ENCODE results near the gene GPR157. TPM values are rescaled to one million over a fixed set of nuclear protein-coding genes. Genes with fewer than 3 reads are reported as not detected.

Gene GPR157
- total RNA-seq, 1 donor from 2014 or later, result 44.0 TPM

DNA sequence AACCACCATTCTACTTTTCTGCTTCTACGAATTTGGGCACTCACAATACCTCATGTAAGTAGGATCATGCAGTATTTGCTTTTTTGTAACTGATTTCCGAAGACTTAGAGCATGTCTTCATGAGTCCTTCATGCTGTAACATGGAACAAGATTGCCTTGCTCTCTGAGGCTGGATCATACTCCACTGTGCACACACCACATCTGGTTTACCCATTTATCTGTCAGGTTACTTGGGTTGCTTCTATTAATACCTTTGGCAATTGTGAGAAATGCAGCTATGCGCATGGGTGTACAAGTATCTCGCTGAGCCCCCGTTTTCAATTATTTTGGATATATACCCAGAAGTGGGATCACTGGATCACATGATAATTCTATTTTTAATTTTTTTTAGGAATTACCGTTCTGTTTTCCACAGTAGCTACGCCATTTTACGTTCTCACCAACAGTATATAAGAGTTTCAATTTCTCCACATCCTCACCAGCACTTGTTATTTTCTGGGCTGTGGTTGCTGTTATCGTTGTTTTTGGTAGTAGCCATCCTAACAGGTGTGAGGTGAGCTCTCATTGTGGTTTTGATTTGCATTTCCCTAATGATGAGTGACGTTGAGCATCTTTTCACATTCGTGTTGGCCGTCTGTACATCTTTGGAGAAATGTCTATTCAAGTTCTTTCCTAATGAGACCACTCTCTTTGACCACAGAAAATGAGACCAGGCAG, 48.8 kb downstream of the GPR157 start:
- DNase-seq (ENCODE audit: low read depth) (no peak), FAIRE-seq (no peak)
- Histone ChIP-seq H3K4me3 (ENCODE audit: low read depth, low read length) (no peak overlapping the region), H3K36me3 (ENCODE audit: control insufficient read depth, insufficient read depth, low read length) (no peaks in the 10 kb centered on the region), H3K27me3 (ENCODE audit: control insufficient read depth, insufficient read depth, low read length) (no peaks in the 10 kb centered on the region)
- TF ChIP-seq, protein P1, sequence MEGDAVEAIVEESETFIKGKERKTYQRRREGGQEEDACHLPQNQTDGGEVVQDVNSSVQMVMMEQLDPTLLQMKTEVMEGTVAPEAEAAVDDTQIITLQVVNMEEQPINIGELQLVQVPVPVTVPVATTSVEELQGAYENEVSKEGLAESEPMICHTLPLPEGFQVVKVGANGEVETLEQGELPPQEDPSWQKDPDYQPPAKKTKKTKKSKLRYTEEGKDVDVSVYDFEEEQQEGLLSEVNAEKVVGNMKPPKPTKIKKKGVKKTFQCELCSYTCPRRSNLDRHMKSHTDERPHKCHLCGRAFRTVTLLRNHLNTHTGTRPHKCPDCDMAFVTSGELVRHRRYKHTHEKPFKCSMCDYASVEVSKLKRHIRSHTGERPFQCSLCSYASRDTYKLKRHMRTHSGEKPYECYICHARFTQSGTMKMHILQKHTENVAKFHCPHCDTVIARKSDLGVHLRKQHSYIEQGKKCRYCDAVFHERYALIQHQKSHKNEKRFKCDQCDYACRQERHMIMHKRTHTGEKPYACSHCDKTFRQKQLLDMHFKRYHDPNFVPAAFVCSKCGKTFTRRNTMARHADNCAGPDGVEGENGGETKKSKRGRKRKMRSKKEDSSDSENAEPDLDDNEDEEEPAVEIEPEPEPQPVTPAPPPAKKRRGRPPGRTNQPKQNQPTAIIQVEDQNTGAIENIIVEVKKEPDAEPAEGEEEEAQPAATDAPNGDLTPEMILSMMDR (IDR thresholded peaks at IDR 0.05; ENCODE audit: insufficient read depth, low read length, severe bottlenecking), result no peak

GRCh38 chr1:9078752-9079500, 50.0 kb downstream of the GPR157 start:
- no peak for FAIRE-seq
- H3K4me3 ChIP-seq (ENCODE audit: low read depth, low read length), result no peak overlapping the region
- TF ChIP-seq, protein P1 (IDR thresholded peaks at IDR 0.05; ENCODE audit: insufficient read depth, low read length, severe bottlenecking), result no peak
- no peaks in the 10 kb centered on the region for H3K36me3 ChIP-seq (ENCODE audit: control insufficient read depth, insufficient read depth, low read length)
- H3K27me3 ChIP-seq (ENCODE audit: control insufficient read depth, insufficient read depth, low read length), result no peaks in the 10 kb centered on the region
- DNase-seq (ENCODE audit: low read depth), result no peak

DNA sequence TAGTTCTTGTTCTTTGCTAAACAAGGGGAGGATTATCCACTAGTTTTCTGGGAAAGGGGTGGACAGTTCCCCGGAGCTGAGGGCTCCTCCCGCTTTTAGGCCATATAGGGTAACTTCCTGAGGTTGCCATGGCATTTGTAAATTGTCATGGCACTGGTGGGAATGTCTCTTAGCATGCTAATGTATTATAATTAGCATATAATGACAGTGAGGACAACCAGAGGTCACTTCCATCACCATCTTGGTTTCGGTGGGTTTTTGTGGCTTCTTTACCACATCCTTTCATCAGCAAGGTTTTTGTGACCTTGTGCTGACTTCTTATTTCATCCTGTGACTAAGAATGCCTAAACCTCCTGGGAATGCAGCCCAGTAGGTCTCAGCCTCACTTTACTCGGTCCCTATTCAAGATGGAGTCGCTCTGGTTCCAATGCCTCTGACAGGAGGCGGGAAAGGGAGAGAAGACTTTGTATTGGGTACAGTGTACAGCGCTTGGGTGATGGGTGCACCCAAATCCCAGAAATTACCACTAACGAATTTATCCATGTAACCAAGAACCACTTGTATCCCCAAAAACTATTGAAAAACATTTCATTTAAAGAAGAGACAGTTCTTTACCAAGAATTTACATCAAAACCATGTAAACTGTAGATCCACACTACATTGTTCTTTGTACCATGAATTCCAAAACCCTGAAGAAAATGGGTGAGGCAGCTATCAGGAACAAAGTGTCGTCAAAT, 50.7 kb downstream of the GPR157 start:
- DNase-seq (ENCODE audit: low read depth), result peak; percentile 36
- no peaks in the 10 kb centered on the region for H3K36me3 ChIP-seq (ENCODE audit: control insufficient read depth, insufficient read depth, low read length)
- TF ChIP-seq, protein P1 (IDR thresholded peaks at IDR 0.05; ENCODE audit: insufficient read depth, low read length, severe bottlenecking), result no peak
- no peaks in the 10 kb centered on the region for H3K27me3 ChIP-seq (ENCODE audit: control insufficient read depth, insufficient read depth, low read length)
- H3K4me3 ChIP-seq (ENCODE audit: low read depth, low read length), result no peak overlapping the region
- no peak for FAIRE-seq

DNA sequence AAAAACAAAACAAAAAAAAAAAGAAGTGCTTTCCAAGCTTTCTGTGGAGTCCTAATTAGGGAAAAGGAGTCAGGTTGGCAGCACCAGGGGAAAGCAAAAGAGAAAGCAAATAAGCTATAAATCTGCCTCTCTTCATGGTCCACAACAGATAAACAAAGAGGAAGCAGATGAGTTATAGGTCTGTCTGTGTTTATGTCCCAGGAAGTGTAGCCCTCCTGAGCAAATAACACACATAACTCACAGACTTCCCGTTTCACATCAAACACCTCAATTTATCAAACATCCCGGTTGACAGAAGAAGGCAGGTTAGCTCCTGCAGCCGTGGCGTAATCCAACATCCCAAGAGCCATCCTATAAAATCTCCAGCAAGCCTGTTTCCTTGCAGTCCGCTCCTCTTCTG, 53.9 kb downstream of the GPR157 start:
- DNase-seq (ENCODE audit: low read depth) (peak; percentile 44), FAIRE-seq (no peak)
- no peaks in the 10 kb centered on the region for H3K36me3 ChIP-seq (ENCODE audit: control insufficient read depth, insufficient read depth, low read length)
- TF ChIP-seq, protein P1 (IDR thresholded peaks at IDR 0.05; ENCODE audit: insufficient read depth, low read length, severe bottlenecking), result no peak
- no peaks in the 10 kb centered on the region for H3K27me3 ChIP-seq (ENCODE audit: control insufficient read depth, insufficient read depth, low read length)
- H3K4me3 ChIP-seq (ENCODE audit: low read depth, low read length), result no peak overlapping the region

DNA sequence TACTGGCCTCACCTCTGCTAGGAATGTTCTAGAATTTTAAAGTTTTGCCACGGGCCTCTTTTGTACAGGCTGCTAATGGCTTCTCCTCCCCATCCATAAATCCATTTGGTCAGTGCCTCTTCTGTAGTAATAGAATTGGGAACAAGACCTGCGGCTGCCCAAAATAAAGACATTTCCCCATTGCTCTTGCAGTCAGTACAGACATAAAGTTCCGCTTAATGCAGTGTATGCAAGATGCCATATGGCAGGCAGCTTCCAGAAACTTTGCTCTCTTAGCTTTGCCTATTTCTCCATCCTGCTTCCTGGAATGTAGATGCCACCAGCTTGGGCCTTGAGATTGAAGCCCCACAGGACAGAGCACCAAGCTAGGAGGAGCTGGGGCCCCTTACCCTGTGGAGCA, 55.8 kb downstream of the GPR157 start:
- H3K4me3 ChIP-seq (ENCODE audit: low read depth, low read length), result no peak overlapping the region
- no peaks in the 10 kb centered on the region for H3K36me3 ChIP-seq (ENCODE audit: control insufficient read depth, insufficient read depth, low read length)
- H3K27me3 ChIP-seq (ENCODE audit: control insufficient read depth, insufficient read depth, low read length), result no peaks in the 10 kb centered on the region
- FAIRE-seq, result no peak
- TF ChIP-seq, protein P1 (IDR thresholded peaks at IDR 0.05; ENCODE audit: insufficient read depth, low read length, severe bottlenecking), result no peak
- no peak for DNase-seq (ENCODE audit: low read depth)
